SIG-M5 treated with dmso at 0.1 percent for 504 hours (cell line): ENCODE results near the gene NR5A1.

ENCODE experiments used
- DNase-seq: peaks from one replicate; lab custom pipeline; 2025; ENCODE audit not compliant: unreplicated experiment; lab: John Stamatoyannopoulos, UW

Gene NR5A1

GRCh38 chr9:124500028-124500795 lies 7.0 kb downstream of the NR5A1 start:
- DNase-seq: no peak

GRCh38 chr9:124499216-124499615 lies 8.0 kb downstream of the NR5A1 start:
- no peak for DNase-seq

DNA sequence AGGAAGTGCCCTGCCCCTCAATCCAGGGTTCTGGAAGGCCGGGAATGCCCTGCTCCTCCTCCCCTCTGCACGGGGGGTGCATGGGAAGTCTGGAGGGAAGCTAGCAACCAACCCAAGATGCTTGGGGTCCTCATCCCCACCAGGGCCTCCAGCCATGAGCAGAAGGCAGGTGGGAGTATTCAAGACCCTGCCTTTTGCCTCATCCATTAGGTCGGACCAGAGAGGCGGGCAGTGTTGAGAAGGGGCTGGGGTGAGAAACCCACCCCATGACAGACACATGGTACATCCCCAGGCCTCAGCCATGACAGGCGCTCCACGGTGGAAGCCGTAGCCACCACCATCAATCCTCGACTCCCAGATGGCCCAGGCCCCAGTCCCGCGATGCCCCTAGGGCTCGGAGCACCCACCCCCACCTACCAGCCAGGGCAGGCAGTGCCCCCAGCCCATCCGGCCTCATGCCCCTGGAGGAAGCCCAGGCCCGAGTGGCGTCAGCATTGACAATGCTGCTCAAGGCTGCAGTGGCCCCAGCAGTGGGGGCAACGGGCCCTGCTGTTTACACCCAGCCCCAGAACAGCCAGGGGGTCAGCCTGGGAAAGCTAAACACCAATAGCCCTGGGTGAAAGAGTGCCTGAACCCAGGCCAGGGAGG lies 8.6 kb downstream of the NR5A1 start:
- DNase-seq: no peak

DNA sequence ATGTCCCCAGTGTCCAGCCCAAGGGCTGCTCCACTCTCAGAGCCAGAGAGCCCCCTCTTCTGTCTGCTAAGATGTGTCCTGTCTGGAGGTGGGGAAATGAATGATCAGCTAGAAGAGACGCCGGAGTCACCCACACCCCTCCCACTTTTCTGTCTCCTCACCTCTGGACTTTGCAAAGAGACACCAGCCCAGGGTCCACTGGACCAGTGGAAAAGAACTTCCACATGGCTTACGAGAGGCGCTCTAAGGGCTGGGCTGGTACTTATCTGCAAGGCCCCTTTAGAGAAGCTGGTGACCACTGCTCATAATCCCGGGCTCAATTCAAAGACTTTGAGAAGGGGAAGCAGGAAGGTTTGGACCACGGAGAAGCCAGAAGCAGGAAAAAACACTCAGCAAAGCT lies 9.2 kb downstream of the NR5A1 start:
- no peak for DNase-seq

DNA sequence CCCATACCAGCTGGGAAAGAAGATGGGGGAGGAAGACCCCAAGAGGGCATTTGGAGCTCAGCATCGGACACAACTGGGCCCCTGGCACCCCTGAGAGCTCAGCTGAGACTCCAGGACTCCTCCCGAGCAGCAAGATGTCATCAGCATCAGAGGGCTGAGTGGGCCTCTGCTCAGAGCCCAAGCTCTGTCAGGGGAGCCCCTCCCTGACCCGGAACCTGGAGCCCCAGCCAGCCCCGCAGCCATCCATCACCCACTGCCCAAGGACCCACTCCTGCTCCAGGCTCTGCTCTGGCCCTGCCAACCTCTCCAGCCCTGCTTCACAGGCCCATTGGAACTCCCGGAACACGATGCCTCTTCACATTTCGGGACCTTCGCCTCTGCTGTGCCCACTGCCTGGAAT lies 9.8 kb downstream of the NR5A1 start:
- no peak for DNase-seq

DNA sequence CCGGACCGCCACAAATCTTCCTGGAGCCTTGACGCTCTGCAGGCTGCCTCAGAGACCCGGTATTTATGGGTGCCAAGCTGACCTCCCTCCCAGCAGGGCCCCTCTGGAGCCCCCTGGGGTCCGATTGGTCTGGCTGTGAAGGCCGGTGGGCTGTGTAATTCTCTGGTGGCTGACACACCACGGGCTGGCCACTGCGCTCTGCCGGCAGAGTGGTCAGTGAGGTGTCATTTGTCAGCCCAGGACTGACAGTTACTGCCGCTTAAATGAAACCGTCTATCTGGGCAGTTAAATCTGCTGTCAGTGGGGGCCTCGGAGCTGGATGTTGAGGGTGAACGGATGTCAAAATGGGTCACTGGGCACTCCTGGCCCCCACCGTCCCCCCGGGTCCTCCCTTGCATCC lies 10.7 kb downstream of the NR5A1 start:
- no peak for DNase-seq

GRCh38 chr9:124496075-124496449 lies 11.1 kb downstream of the NR5A1 start:
- no peak for DNase-seq

DNA sequence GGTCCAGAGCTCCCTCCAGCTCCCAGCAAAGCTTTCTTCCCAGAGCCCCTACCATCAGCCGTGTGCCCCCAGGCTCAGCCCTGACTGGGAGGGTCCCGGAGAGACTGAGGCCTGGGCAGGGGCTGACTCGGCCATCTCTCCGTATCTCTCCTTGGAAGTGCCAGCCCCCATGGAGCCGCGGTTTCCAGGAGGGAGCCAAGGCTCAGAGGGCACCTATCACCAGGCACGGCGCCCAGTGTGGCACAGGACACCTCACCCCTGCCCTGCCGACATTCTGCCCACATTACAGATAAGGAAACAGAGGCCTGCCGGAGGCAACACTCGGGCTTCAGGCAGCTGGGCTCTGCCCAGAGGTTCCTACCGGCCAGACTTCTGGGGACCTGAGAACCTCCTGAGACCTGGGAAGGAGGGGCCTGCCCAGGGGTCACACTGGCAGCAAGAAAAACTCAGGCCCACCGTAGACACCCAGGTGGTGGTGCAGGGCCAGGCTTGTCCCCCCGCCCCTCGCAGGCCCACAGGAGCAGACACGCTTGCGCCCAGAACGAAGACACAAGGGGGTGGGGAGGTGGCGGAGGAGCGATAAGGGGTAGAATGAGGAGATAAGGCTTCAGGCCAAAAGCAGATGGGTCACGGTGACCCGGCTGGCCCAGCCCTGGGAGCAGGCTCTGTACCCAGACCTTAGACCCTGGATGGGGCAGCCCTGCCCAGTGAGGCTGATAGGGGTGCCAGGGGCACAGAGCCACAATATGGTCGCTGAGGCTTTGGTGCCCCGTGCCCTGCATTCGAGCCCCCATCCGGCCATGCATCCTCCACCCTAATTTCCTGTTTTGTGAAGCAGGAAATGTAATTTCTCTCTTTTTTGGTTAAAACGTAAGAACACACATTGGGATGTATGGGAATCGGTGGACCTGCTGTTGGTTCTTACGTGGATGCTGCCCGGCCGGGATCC lies 11.8 kb downstream of the NR5A1 start:
- DNase-seq: no peak

GRCh38 chr9:124493794-124494479 lies 13.3 kb downstream of the NR5A1 start:
- no peak for DNase-seq

DNA sequence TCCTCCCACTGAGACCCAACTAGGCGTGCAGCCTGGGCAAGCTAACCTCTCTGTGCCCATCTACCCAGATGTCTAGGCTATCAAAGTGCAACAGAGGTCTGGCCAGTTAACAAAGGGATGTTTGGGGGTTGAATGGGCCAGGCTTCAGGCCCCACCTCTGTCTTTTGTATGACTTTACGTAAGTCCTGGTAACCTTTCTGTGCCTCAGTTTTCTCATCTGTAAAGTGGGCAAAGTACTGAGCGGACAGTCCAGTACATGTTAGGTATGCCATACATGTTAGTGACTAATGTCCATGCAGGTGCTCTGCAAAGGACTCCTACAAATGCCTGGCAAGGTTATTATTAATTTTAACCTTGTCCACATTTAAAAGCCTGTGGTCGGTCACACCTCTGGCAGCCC lies 14.0 kb downstream of the NR5A1 start:
- DNase-seq: no peak

GRCh38 chr9:124492818-124493217 lies 14.4 kb downstream of the NR5A1 start:
- DNase-seq: no peak

DNA sequence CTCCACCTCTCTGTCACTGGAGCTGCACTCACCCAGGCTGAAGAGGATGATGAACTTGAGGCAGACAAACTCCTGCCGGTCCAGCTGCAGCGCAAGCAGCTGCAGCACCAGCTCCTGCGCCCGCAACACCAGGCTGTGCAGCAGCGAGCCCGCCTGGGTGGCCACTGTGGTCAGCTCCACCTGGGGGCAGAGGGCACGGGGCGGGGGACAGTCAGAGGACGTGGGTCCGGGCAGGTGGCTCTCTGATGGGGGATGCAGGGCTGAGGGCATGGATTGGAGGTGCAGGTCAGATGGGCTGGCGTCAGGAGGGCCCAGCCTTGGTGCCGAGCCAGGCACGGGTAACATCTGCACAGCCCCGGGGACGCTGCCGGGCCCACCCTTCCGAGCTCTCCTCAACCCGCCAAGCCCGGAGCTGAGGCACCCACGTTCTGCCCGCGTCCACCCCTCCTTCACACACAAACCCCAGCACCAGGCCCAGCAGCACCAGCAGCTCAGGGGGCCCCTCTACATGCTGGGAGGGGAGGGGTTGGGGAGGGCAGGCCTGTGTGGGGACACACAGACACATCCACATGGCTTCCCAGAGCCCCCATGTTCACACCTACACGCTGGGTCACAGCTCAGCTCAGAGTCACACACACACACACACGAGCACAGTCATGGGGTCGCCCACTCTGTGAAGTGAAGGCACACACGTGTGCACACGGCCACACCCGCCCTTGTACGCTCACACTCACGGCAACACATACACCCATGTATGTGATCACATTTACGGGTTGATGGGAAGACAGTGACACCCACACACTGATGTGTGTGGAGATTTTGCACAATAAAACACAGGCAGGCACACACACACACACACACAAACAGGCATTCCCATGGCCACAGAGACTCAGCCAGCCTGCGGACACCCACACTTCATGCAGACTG lies 15.9 kb downstream of the NR5A1 start:
- no peak for DNase-seq

DNA sequence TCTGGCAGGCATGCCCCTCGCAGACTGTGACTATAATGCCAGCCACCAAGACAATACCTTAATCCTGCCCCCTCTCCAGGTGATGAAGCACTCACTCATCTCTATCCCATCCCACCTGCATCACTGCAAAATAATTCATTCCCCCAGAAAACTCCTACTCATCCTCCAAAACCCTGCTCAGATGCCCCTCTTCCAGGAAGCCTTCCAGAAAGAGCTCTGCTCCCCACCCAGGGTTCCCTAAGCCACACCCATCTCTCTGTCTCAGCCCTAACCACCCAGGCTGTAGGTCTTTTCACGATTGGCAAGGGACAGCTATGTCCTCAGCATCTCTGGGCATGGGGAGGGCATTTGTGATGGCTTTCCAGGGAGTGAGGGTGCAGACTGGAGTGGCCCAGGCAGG lies 17.2 kb downstream of the NR5A1 start:
- DNase-seq: no peak

DNA sequence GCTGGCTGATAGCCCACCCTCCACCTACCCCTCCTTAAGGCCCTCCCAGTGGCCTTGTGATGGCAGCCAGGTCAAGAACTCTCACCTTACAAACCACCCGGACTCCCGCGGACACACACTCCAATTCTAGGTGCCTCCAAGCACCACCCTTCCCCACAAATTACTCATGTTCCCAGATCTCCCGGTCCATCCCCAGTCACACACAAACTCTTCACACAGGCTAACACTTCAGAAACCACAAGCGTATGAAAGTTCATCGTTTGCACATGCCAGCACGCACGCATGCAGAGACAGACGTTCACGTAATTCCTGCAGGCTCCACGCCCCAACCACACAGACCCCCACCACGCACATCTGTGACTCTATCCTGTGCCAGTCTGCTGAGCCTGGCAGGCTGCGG lies 18.0 kb downstream of the NR5A1 start:
- no peak for DNase-seq

DNA sequence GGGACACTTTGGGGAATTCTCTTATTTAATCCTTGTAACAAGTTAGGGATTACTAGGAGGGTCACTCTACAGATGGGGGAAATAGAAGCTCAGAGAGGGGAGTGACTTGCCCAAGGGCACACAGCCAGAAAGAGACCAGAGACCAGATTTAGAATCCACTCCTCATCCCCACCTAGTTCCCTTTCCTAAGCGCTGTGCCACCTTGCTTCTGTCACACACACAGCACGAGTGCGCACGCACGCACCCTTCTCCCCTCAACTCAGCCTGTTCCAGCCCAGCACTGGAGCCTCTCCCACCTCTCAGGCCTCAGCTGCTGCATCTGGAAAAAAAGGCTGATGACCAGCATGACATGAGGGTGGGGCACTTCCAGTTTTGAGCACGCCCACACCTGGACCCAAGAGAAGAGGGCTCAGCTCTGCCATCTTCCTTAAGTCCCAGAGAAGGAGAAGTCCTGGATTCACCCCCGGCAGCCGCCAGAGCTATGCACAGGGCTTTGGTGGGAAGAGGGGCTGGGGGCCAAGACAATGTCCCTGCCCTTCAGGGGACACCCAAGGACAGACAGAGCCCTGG lies 18.5 kb downstream of the NR5A1 start:
- no peak for DNase-seq

- no peak for DNase-seq
Observed at GRCh38 chr9:124487260-124488182, 19.7 kb downstream of the NR5A1 start.

DNA sequence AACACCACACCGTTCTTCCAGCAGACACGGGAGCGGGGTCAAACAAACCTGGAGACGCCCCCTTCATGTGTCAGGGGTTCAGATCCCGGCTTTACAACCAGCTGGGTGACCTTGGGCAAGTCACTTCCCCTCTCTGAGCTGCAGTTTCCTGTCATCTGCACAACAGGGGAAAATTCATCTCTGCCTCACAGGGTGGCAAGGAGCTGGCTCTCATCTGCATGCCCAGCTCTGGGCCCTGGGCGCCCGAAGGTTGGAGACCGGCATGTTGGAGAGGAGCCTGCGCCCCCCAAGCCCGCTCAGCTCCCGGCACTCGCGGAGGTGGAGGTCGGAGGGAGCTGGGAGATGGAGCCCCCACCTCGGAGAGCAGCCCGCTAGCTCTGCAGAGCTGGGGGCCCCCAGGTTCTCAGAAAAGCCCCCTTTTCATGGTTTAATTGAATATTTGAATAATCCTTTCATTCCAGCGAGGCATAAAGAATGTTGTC lies 20.4 kb downstream of the NR5A1 start:
- no peak for DNase-seq

- DNase-seq: no peak
Observed at GRCh38 chr9:124485936-124486335, 21.3 kb downstream of the NR5A1 start.

DNA sequence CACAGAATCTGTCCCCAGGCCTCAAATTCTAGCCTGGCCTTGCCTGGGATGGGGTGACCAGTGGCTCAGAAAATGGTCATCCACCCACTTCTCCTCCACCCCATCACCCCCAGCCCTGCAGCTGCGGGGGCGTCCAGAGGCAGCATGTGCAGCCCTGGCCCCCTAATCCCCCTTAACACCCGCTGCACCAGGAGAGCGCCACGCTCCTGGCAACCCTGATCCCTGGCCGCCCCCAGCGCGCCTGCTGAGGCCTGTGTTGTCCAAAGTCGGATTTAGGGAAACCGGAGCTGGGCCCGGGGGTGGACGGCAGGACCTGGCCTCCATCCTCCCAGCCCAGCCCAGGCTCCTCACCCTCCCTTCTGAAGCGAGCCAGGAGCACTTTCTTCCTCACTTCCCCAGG lies 22.0 kb downstream of the NR5A1 start:
- no peak for DNase-seq
